GM19043 (cell line): ENCODE measurements around the gene PYHIN1.
A peak's percentile ranks its signal among the peaks of the same experiment; 100 is the strongest.

Source experiments
- ATAC-seq: cut with Tn5 transposase; IDR thresholded peaks from one replicate; pipeline ENCODE4 v1.9.1; 2021; ENCODE audit warnings: low read depth; ENCODE audit not compliant: unreplicated experiment

The PYHIN1 gene

GRCh38 chr1:158931055-158931737 lies at the start of gene PYHIN1:
Gene PYHIN1, plus strand, starts transcription at chr1:158931552. Its CDS starts 5,359 bp downstream, at chr1:158936911.
- ATAC-seq, result no peak

GRCh38 chr1:158893654-158894053 lies 37.7 kb upstream of the PYHIN1 start:
- ATAC-seq, result no peak

GRCh38 chr1:158898722-158899121 lies 32.6 kb upstream of the PYHIN1 start:
- ATAC-seq, result no peak

- no peak for ATAC-seq
Observed at GRCh38 chr1:158901623-158902022, 29.7 kb upstream of the PYHIN1 start.

GRCh38 chr1:158916085-158916484 lies 15.3 kb upstream of the PYHIN1 start:
- ATAC-seq, result no peak

GRCh38 chr1:158924677-158925076 lies 6.7 kb upstream of the PYHIN1 start:
- ATAC-seq, result no peak

- ATAC-seq, result no peak
Observed at GRCh38 chr1:158930504-158930903, 848 bp upstream of the PYHIN1 start.

- ATAC-seq, result no peak
Observed at GRCh38 chr1:158932171-158932570, 819 bp downstream of the PYHIN1 start.

GRCh38 chr1:158933621-158934020 lies 2.3 kb downstream of the PYHIN1 start:
- no peak for ATAC-seq

GRCh38 chr1:158939180-158939579 lies 7.8 kb downstream of the PYHIN1 start:
- no peak for ATAC-seq

- ATAC-seq, result no peak
Observed at GRCh38 chr1:158941317-158941716, 10.0 kb downstream of the PYHIN1 start.

GRCh38 chr1:158942490-158942889 lies 11.1 kb downstream of the PYHIN1 start:
- ATAC-seq, result no peak

- no peak for ATAC-seq
Observed at GRCh38 chr1:158943059-158943458, 11.7 kb downstream of the PYHIN1 start.

- no peak for ATAC-seq
Observed at GRCh38 chr1:158945061-158945460, 13.7 kb downstream of the PYHIN1 start.

- no peak for ATAC-seq
Observed at GRCh38 chr1:158946785-158947184, 15.4 kb downstream of the PYHIN1 start.

- ATAC-seq, result peak; percentile 87
Observed at GRCh38 chr1:158951956-158952355, 20.6 kb downstream of the PYHIN1 start.

- ATAC-seq, result peak; percentile 83
Observed at GRCh38 chr1:158952416-158952815, 21.1 kb downstream of the PYHIN1 start.

GRCh38 chr1:158961178-158961577 lies 29.8 kb downstream of the PYHIN1 start:
- no peak for ATAC-seq

- no peak for ATAC-seq
Observed at GRCh38 chr1:158962983-158963382, 31.6 kb downstream of the PYHIN1 start.

- ATAC-seq, result no peak
Observed at GRCh38 chr1:158969166-158969565, 37.8 kb downstream of the PYHIN1 start.

GRCh38 chr1:158969855-158970254 lies 38.5 kb downstream of the PYHIN1 start:
- ATAC-seq, result no peak

- ATAC-seq, result no peak
Observed at GRCh38 chr1:158972841-158973240, 41.5 kb downstream of the PYHIN1 start.

GRCh38 chr1:158976219-158976618 lies 44.9 kb downstream of the PYHIN1 start:
- ATAC-seq, result no peak
